Mesothelial cell of epicardium (in vitro differentiated cells): Measurements from ENCODE around the gene KRTAP10-9. TPM values are rescaled to one million over a fixed set of nuclear protein-coding genes. Genes with fewer than 3 reads are reported as not detected.
"Not testable (repeated sequence)": the region's sequence is repeated elsewhere in the genome, so short reads cannot be mapped to it uniquely, and the experiment has no call there.

ENCODE experiments used
- DNase-seq, 2 experiments: peaks; one replicate each; pipeline ENCODE4 v3.0.0; 2021; ENCODE audit warnings: low spot score in 2 of 2; ENCODE audit not compliant: unreplicated experiment in 2 of 2
- H3K27ac Mint-ChIP-seq: 2 replicates; pipeline ENCODE4 v1.8.0; 2021; ENCODE audit warnings: mixed read lengths
- H3K27me3 Mint-ChIP-seq: 2 replicates; pipeline ENCODE4 v1.8.0; 2021; ENCODE audit warnings: low read depth, mixed read lengths
- H3K36me3 Mint-ChIP-seq: 2 replicates; pipeline ENCODE4 v1.8.0; 2021; ENCODE audit warnings: mixed read lengths
- H3K4me1 Mint-ChIP-seq: 2 replicates; pipeline ENCODE4 v1.8.0; 2021; ENCODE audit warnings: mixed read lengths
- H3K4me3 Mint-ChIP-seq: 2 replicates; pipeline ENCODE4 v1.8.0; 2021; ENCODE audit warnings: mild to moderate bottlenecking, moderate library complexity, mixed read lengths
- H3K9me3 Mint-ChIP-seq: 2 replicates; pipeline ENCODE4 v1.8.0; 2021; ENCODE audit warnings: mixed read lengths
- total RNA-seq: library from RNA; stranded (reverse); gene quantifications from 3 replicates; pipeline ENCODE4 v1.2.1, GENCODE V29; 2021
- TF ChIP-seq, protein P1 (sequence below): fragments of 200-600 bp; sonication (generic); IDR thresholded peaks from one replicate; pipeline ENCODE4 v1.5.0; 2021; ENCODE audit warnings: antibody characterized with exemption; ENCODE audit not compliant: unreplicated experiment

KRTAP10-9 gene
- total RNA-seq: not detected in 3 replicates

- TF ChIP-seq, protein P1, sequence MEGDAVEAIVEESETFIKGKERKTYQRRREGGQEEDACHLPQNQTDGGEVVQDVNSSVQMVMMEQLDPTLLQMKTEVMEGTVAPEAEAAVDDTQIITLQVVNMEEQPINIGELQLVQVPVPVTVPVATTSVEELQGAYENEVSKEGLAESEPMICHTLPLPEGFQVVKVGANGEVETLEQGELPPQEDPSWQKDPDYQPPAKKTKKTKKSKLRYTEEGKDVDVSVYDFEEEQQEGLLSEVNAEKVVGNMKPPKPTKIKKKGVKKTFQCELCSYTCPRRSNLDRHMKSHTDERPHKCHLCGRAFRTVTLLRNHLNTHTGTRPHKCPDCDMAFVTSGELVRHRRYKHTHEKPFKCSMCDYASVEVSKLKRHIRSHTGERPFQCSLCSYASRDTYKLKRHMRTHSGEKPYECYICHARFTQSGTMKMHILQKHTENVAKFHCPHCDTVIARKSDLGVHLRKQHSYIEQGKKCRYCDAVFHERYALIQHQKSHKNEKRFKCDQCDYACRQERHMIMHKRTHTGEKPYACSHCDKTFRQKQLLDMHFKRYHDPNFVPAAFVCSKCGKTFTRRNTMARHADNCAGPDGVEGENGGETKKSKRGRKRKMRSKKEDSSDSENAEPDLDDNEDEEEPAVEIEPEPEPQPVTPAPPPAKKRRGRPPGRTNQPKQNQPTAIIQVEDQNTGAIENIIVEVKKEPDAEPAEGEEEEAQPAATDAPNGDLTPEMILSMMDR: no peak
- H3K36me3 Mint-ChIP-seq: no peaks in the 10 kb centered on the region
- H3K27me3 Mint-ChIP-seq: no peaks in the 10 kb centered on the region
- H3K9me3 Mint-ChIP-seq: peaks cover 47% of the 10 kb centered on the region
- no peak for DNase-seq
- H3K27ac Mint-ChIP-seq: no peak within 1 kb of the TSS
- H3K4me3 Mint-ChIP-seq: no peak within 1 kb of the TSS
- H3K4me1 Mint-ChIP-seq: no peaks in the 10 kb centered on the region
Observed at GRCh38 chr21:44626673-44627143, at the start of gene KRTAP10-9. KRTAP10-9 (plus strand) TSS chr21:44627093; CDS start chr21:44627172, 79 bp downstream.

DNA sequence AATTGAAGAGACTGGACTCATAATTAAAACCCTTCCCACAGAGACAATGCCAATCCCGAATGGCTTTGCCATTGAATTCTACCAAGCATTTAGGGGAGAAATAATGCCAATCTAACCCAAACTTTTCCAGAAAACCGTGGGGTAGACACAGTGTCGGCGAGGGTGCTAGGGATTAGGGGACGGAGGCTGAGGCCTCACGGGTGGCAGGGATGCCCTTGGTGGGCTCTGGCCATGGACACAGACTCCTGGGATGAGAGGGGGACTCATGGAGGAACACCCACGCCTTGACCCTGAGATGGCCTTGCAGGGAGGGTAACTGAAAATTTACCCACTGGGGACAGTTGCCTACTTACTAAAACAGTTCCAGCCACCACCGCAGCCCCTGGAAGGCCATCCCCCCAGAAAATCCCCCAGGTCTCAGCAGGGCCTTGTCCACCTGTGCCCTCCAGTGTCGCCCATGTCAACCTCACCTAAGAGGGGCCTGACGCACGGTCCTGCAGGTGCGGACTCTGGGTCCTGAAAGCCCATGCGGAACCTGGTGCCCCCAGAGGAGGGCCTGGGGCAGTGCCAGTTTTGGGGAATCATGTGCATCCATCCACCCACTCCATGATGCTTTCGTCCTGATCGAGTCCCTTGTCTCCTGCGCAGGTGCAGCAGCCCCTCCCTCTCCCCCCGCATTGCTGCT lies 48.4 kb upstream of the KRTAP10-9 start:
- H3K27ac Mint-ChIP-seq: no peak overlapping the region
- no peak overlapping the region for H3K4me3 Mint-ChIP-seq
- H3K9me3 Mint-ChIP-seq: peaks cover 28% of the 10 kb centered on the region
- peaks cover 7% of the 10 kb centered on the region for H3K4me1 Mint-ChIP-seq
- peaks cover 4% of the 10 kb centered on the region for H3K27me3 Mint-ChIP-seq
- H3K36me3 Mint-ChIP-seq: peaks cover 2% of the 10 kb centered on the region
- no peak for DNase-seq
- TF ChIP-seq, protein P1: no peak

GRCh38 chr21:44579056-44579832 lies 47.6 kb upstream of the KRTAP10-9 start:
- peak in 1 of 2 experiments; percentile 27 for DNase-seq
- H3K4me3 Mint-ChIP-seq: no peak overlapping the region
- peaks cover 2% of the 10 kb centered on the region for H3K36me3 Mint-ChIP-seq
- peaks cover 4% of the 10 kb centered on the region for H3K27me3 Mint-ChIP-seq
- peaks cover 8% of the 10 kb centered on the region for H3K4me1 Mint-ChIP-seq
- H3K27ac Mint-ChIP-seq: no peak overlapping the region
- TF ChIP-seq, protein P1: no peak
- peaks cover 28% of the 10 kb centered on the region for H3K9me3 Mint-ChIP-seq

DNA sequence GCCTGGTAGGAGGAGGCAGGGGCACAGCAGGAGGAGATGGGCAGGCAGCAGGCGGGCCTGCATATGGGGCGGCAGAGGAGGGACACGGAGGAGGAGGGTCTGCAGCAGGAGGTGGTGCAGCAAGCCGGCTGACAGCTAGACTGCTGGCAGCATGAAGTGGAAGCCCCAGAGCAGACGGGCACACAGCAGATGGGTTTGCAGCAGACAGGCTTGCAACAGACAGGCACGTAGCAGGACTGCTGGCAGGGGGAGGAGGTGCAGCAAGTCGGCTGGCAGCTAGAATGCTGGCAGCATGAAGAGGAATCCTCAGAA lies 47.1 kb upstream of the KRTAP10-9 start:
- no peak overlapping the region for H3K4me3 Mint-ChIP-seq
- no peak for DNase-seq

GRCh38 chr21:44580231-44580821 lies 46.6 kb upstream of the KRTAP10-9 start, which contains the start of gene KRTAP10-5:
KRTAP10-5 (minus strand) TSS chr21:44580604; CDS start chr21:44580578, 26 bp downstream.
- H3K27me3 Mint-ChIP-seq, H3K4me3 Mint-ChIP-seq, H3K36me3 Mint-ChIP-seq, H3K4me1 Mint-ChIP-seq, H3K27ac Mint-ChIP-seq: not testable (repeated sequence)
- peak in 1 of 2 experiments; percentile 31 for DNase-seq
- H3K9me3 Mint-ChIP-seq: peaks cover 28% of the 10 kb centered on the region

More for the DNA sequence above, 47.1 kb upstream of the KRTAP10-9 start:
- Mint-ChIP-seq H3K27ac (no peak overlapping the region), H3K9me3 (peaks cover 28% of the 10 kb centered on the region), H3K36me3 (peaks cover 2% of the 10 kb centered on the region), H3K4me1 (peaks cover 8% of the 10 kb centered on the region), H3K27me3 (peaks cover 5% of the 10 kb centered on the region)
- TF ChIP-seq, protein P1: no peak
